ENCODE data around the gene CCM2.

The CCM2 gene

DNA sequence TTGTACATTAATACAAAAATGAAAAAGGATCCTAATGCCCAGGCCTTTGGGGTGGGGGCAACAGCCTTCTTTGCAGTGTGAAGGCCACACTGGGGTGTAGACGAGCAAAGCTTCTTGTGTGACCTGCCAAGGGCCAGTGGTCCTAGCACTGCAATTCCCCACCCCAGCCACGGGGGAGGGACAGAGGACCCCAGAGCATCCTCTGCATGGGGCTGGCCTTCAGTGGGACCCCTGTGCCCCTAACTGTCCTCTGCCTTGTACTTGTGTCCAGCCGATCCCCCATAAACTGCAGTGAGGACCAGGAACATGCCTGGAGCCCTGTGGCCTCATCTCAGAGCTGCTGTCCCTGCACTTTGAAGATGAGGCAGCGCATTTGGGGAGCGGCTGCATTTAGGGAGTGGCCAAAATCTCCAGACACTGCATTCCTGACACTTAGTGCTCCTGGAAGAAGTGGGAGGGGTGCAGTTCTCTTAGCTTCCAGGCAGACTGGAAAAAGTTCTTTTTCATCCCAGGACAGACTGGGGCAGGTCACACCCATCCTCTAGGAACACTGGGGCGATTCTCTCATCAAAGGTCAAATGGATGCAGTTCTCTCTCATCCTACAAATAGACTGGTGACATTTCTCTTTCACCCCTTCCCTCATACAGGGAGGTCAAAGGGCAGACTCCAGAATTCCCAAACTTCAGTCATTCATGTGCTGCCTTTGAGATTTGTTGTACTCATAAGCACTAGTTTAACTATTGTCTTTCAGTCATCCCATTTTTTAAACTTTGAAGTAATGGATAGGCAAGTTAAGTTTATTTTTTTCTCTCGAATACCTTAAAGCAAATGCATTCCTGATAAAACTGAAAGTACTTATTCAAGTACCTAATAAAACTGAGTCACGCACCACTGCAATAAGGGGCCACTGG lies 20.3 kb upstream of the CCM2 start:
- TF ChIP-seq, protein P1, sequence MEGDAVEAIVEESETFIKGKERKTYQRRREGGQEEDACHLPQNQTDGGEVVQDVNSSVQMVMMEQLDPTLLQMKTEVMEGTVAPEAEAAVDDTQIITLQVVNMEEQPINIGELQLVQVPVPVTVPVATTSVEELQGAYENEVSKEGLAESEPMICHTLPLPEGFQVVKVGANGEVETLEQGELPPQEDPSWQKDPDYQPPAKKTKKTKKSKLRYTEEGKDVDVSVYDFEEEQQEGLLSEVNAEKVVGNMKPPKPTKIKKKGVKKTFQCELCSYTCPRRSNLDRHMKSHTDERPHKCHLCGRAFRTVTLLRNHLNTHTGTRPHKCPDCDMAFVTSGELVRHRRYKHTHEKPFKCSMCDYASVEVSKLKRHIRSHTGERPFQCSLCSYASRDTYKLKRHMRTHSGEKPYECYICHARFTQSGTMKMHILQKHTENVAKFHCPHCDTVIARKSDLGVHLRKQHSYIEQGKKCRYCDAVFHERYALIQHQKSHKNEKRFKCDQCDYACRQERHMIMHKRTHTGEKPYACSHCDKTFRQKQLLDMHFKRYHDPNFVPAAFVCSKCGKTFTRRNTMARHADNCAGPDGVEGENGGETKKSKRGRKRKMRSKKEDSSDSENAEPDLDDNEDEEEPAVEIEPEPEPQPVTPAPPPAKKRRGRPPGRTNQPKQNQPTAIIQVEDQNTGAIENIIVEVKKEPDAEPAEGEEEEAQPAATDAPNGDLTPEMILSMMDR (IDR thresholded peaks at IDR 0.05; ENCODE audit: borderline replicate concordance, insufficient read depth, low read depth, low read length): peak; percentile 67
- H3K4me3 ChIP-seq (ENCODE audit: low read depth, low read length): peak overlapping the region; percentile 67

DNA sequence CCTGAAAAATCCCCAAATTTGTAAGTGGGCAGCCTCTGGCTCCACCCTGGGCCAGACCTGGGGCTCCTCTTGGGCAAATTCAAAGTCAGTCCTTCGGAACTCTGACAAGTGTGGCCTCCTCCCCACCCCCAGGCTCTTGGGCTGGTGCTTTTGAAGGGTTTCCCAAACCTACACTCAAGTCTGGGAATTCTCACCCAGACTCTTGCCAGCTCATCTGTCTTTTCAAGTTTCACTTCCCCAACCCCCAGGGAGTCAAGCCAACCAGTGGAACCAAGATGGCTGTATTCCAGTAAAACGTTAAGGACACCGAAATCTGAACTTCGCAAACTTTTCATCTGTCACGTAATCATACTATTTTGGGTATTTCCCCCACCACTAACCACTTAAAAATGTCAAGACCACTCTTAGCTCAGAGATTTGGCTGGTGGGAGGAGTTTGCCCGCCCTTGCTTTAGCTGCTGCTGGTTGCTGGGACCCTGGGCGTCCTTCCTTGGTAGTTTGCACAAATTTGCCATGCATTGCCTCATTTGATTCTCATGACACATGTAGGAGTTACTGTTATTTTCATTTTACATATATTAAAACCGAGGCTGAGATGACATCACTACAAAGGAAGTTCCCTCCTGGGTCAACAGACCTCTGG lies 19.5 kb upstream of the CCM2 start:
- TF ChIP-seq, protein P1 (IDR thresholded peaks at IDR 0.05; ENCODE audit: borderline replicate concordance, insufficient read depth, low read depth, low read length): no peak
- H3K4me3 ChIP-seq (ENCODE audit: low read depth, low read length): no peak overlapping the region

- H3K4me3 ChIP-seq (ENCODE audit: low read depth, low read length): peak overlapping the region; percentile 19
- TF ChIP-seq, protein P1 (IDR thresholded peaks at IDR 0.05; ENCODE audit: borderline replicate concordance, insufficient read depth, low read depth, low read length): no peak
Observed at GRCh38 chr7:44981035-44981706, 18.8 kb upstream of the CCM2 start.

DNA sequence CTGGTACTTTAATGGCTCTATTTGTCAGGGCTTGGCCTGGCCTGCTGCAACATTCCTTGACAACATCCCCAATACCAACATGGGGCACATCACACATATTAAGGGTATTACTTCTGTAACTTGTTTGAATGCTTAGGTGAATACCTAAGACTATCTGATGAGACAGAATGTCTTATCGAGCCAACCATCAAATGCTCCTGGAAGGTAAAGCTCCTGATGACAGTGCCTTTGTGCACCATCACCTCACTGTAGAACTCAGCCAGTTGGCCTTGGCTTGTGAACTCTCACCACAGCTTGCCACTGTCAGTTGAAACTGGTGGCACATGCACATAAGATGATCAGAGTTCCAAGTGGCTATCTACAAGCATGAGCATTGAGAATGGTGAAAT lies 17.5 kb upstream of the CCM2 start:
- no peak overlapping the region for H3K4me3 ChIP-seq (ENCODE audit: low read depth, low read length)
- TF ChIP-seq, protein P1 (IDR thresholded peaks at IDR 0.05; ENCODE audit: borderline replicate concordance, insufficient read depth, low read depth, low read length): no peak

- TF ChIP-seq, protein P1 (IDR thresholded peaks at IDR 0.05; ENCODE audit: borderline replicate concordance, insufficient read depth, low read depth, low read length): no peak
- H3K4me3 ChIP-seq (ENCODE audit: low read depth, low read length): peak overlapping the region; percentile 28
Observed at GRCh38 chr7:44982970-44983369, 17.0 kb upstream of the CCM2 start.

GRCh38 chr7:44983742-44984477 lies 16.1 kb upstream of the CCM2 start:
- TF ChIP-seq, protein P1 (IDR thresholded peaks at IDR 0.05; ENCODE audit: borderline replicate concordance, insufficient read depth, low read depth, low read length): no peak
- peak overlapping the region; percentile 98 for H3K4me3 ChIP-seq (ENCODE audit: low read depth, low read length)

All from GM12875 (cell line).